T follicular helper cell (primary cell): ENCODE results near the gene UFD1.

ENCODE experiments used
- DNase-seq: peaks from one replicate; pipeline ENCODE4 v3.0.0-alpha.2; 2020; ENCODE audit warnings: low read depth

Gene UFD1

GRCh38 chr22:19496324-19496630, 17.3 kb upstream of the UFD1 start:
- DNase-seq, result no peak

- DNase-seq, result no peak
Observed at GRCh38 chr22:19495562-19496323, 16.8 kb upstream of the UFD1 start.

- DNase-seq, result no peak
Observed at GRCh38 chr22:19494676-19495173, 15.7 kb upstream of the UFD1 start.

- DNase-seq, result no peak
Observed at GRCh38 chr22:19494001-19494560, 15.1 kb upstream of the UFD1 start.

GRCh38 chr22:19492504-19493174, 13.6 kb upstream of the UFD1 start:
- no peak for DNase-seq

GRCh38 chr22:19490628-19491230, 11.7 kb upstream of the UFD1 start:
- no peak for DNase-seq

GRCh38 chr22:19488884-19489843, 10.2 kb upstream of the UFD1 start:
- no peak for DNase-seq

GRCh38 chr22:19488285-19488684, 9.3 kb upstream of the UFD1 start:
- no peak for DNase-seq

GRCh38 chr22:19483481-19484244, 4.7 kb upstream of the UFD1 start:
- no peak for DNase-seq

- DNase-seq, result no peak
Observed at GRCh38 chr22:19482297-19482696, 3.3 kb upstream of the UFD1 start.

- no peak for DNase-seq
Observed at GRCh38 chr22:19480789-19481188, 1.8 kb upstream of the UFD1 start.

GRCh38 chr22:19480173-19480568, 1.2 kb upstream of the UFD1 start:
- DNase-seq, result no peak

- DNase-seq, result peak; percentile 91
Observed at GRCh38 chr22:19479355-19480172, 571 bp upstream of the UFD1 start, which contains the start of gene CDC45. CDC45 (plus strand) TSS chr22:19479920; CDS start chr22:19479969, 49 bp downstream.

GRCh38 chr22:19478045-19478900, 720 bp downstream of the UFD1 start:
- DNase-seq, result peak; percentile 7

GRCh38 chr22:19477321-19478044, 1.5 kb downstream of the UFD1 start:
- DNase-seq, result no peak

- DNase-seq, result no peak
Observed at GRCh38 chr22:19476023-19476422, 3.0 kb downstream of the UFD1 start.

- DNase-seq, result no peak
Observed at GRCh38 chr22:19473578-19473977, 5.4 kb downstream of the UFD1 start.

GRCh38 chr22:19472233-19472632, 6.8 kb downstream of the UFD1 start:
- DNase-seq, result no peak
